Skeletal muscle tissue (tissue), 4 donors: ENCODE measurements around the gene CENPU. TPM values are rescaled to one million over a fixed set of nuclear protein-coding genes. Genes with fewer than 3 reads are reported as not detected.
A peak's percentile ranks its signal among the peaks of the same experiment; 100 is the strongest.

Source experiments
- H3K27ac ChIP-seq: one replicate; pipeline ENCODE4 v1.7.0; 2013; ENCODE audit warnings: mild to moderate bottlenecking, low read depth, low read length, inconsistent platforms
- H3K27me3 ChIP-seq, 3 donors: one replicate each; pipeline ENCODE4 v1.7.0; 2013; ENCODE audit warnings: low read length in 3 of 3; ENCODE audit not compliant: control insufficient read depth in 3 of 3, insufficient read depth in 3 of 3
- H3K36me3 ChIP-seq, 3 donors: one replicate each; pipeline ENCODE4 v1.7.0; 2013; ENCODE audit warnings: low read length in 3 of 3; ENCODE audit not compliant: control insufficient read depth in 3 of 3, insufficient read depth in 3 of 3
- H3K4me1 ChIP-seq, 3 donors: one replicate each; pipeline ENCODE4 v1.7.0; 2013; ENCODE audit warnings: low read length in 3 of 3, mild to moderate bottlenecking in 3 of 3; ENCODE audit not compliant: control insufficient read depth in 3 of 3, insufficient read depth in 3 of 3
- H3K4me3 ChIP-seq, 3 donors: one replicate each; pipeline ENCODE4 v1.7.0; 2013; ENCODE audit warnings: low read length in 3 of 3
- H3K9ac ChIP-seq, 3 donors: one replicate each; pipeline ENCODE4 v1.7.0; 2013; ENCODE audit warnings: low read length in 3 of 3, mild to moderate bottlenecking in 3 of 3, moderate library complexity in 2 of 3, low read depth in 1 of 3
- H3K9me3 ChIP-seq, 3 donors: one replicate each; pipeline ENCODE4 v1.7.0; 2013; ENCODE audit warnings: low read length in 3 of 3; ENCODE audit not compliant: control insufficient read depth in 3 of 3
- total RNA-seq: library from RNA; depleted of rRNA; stranded (reverse); fragments of >200 nt; gene quantifications from one replicate; pipeline ENCODE4 v1.2.3, GENCODE V29; 2014
- donor health status: Osteomylitis.

CENPU gene
- total RNA-seq, 1 donor from 2014 or later = 6.8 TPM

- Histone ChIP-seq H3K4me3 (no peak overlapping the region), H3K36me3 (peaks cover 71 to 91% (median 74%) of the 10 kb centered on the region in 3 donors), H3K4me1 (peaks cover 14 to 25% (median 19%) of the 10 kb centered on the region in 3 donors), H3K27ac (no peak overlapping the region), H3K27me3 (no peaks in the 10 kb centered on the region), H3K9ac (no peak overlapping the region), H3K9me3 (no peaks in the 10 kb centered on the region)
Measured at GRCh38 chr4:184768296-184768695, 34.4 kb upstream of the CENPU start.

- peaks cover 67 to 86% (median 71%) of the 10 kb centered on the region in 3 donors for H3K36me3 ChIP-seq
- H3K27ac ChIP-seq = no peak overlapping the region
- H3K9me3 ChIP-seq = no peaks in the 10 kb centered on the region
- H3K9ac ChIP-seq = peak overlapping the region in 1 of 3 donors; percentile 28
- H3K4me1 ChIP-seq = peaks cover 24 to 34% (median 27%) of the 10 kb centered on the region in 3 donors
- H3K27me3 ChIP-seq = no peaks in the 10 kb centered on the region
- no peak overlapping the region for H3K4me3 ChIP-seq
Measured at GRCh38 chr4:184766446-184766845, 32.5 kb upstream of the CENPU start.

GRCh38 chr4:184765473-184766340 lies 31.8 kb upstream of the CENPU start:
- Histone ChIP-seq H3K27me3 (no peaks in the 10 kb centered on the region), H3K4me1 (peaks cover 24 to 34% (median 27%) of the 10 kb centered on the region in 3 donors), H3K27ac (no peak overlapping the region), H3K36me3 (peaks cover 71 to 86% (median 73%) of the 10 kb centered on the region in 3 donors), H3K9me3 (no peaks in the 10 kb centered on the region), H3K9ac (peak overlapping the region in 1 of 3 donors; percentile 28), H3K4me3 (no peak overlapping the region)

GRCh38 chr4:184764601-184765000 lies 30.7 kb upstream of the CENPU start:
- no peaks in the 10 kb centered on the region for H3K27me3 ChIP-seq
- H3K4me3 ChIP-seq = no peak overlapping the region
- H3K4me1 ChIP-seq = peaks cover 24 to 34% (median 27%) of the 10 kb centered on the region in 3 donors
- H3K9me3 ChIP-seq = no peaks in the 10 kb centered on the region
- H3K27ac ChIP-seq = peak overlapping the region; percentile 11
- H3K9ac ChIP-seq = peak overlapping the region in 1 of 3 donors; percentile 10
- peaks cover 75 to 89% (median 76%) of the 10 kb centered on the region in 3 donors for H3K36me3 ChIP-seq

GRCh38 chr4:184763150-184763780 lies 29.4 kb upstream of the CENPU start:
- Histone ChIP-seq H3K4me3 (no peak overlapping the region), H3K27ac (peak overlapping the region; percentile 55), H3K36me3 (peaks cover 66 to 81% (median 69%) of the 10 kb centered on the region in 3 donors)

GRCh38 chr4:184762100-184762499 lies 28.2 kb upstream of the CENPU start:
- no peak overlapping the region for H3K4me3 ChIP-seq
- peaks cover 57 to 77% (median 65%) of the 10 kb centered on the region in 3 donors for H3K36me3 ChIP-seq
- H3K9me3 ChIP-seq = no peaks in the 10 kb centered on the region
- no peak overlapping the region for H3K27ac ChIP-seq
- no peaks in the 10 kb centered on the region for H3K27me3 ChIP-seq
- H3K4me1 ChIP-seq = peaks cover 33 to 42% (median 35%) of the 10 kb centered on the region in 3 donors
- peak overlapping the region in 1 of 3 donors; percentile 17 for H3K9ac ChIP-seq

More at GRCh38 chr4:184763150-184763780, 29.4 kb upstream of the CENPU start:
- no peak overlapping the region for H3K9ac ChIP-seq
- H3K4me1 ChIP-seq = peaks cover 24 to 34% (median 27%) of the 10 kb centered on the region in 3 donors
- no peaks in the 10 kb centered on the region for H3K27me3 ChIP-seq
- H3K9me3 ChIP-seq = no peaks in the 10 kb centered on the region

- Histone ChIP-seq H3K4me1 (peaks cover 46 to 52% (median 48%) of the 10 kb centered on the region in 3 donors), H3K9me3 (no peaks in the 10 kb centered on the region), H3K27ac (peak overlapping the region; percentile 28), H3K27me3 (no peaks in the 10 kb centered on the region), H3K36me3 (peaks cover 45 to 69% (median 54%) of the 10 kb centered on the region in 3 donors), H3K4me3 (no peak overlapping the region), H3K9ac (no peak overlapping the region)
Measured at GRCh38 chr4:184760681-184761080, 26.8 kb upstream of the CENPU start.

- Histone ChIP-seq H3K9me3 (no peaks in the 10 kb centered on the region), H3K36me3 (peaks cover 32 to 51% (median 42%) of the 10 kb centered on the region in 3 donors), H3K27ac (peak overlapping the region; percentile 62), H3K4me1 (peaks cover 35 to 38% (median 35%) of the 10 kb centered on the region in 3 donors), H3K27me3 (no peaks in the 10 kb centered on the region), H3K9ac (peak overlapping the region in 1 of 3 donors; percentile 34), H3K4me3 (no peak overlapping the region)
Measured at GRCh38 chr4:184757810-184758209, 23.9 kb upstream of the CENPU start.

GRCh38 chr4:184756399-184756798 lies 22.5 kb upstream of the CENPU start:
- Histone ChIP-seq H3K4me3 (no peak overlapping the region), H3K36me3 (peaks cover 21 to 38% (median 32%) of the 10 kb centered on the region in 3 donors), H3K9ac (no peak overlapping the region), H3K27ac (peak overlapping the region; percentile 71), H3K4me1 (peaks cover 43 to 44% (median 44%) of the 10 kb centered on the region in 3 donors), H3K9me3 (no peaks in the 10 kb centered on the region), H3K27me3 (no peaks in the 10 kb centered on the region)
